Lower lobe of right lung (tissue), 2 donors: ENCODE data around the gene CACNA1F. TPM values are rescaled to one million over a fixed set of nuclear protein-coding genes. Genes with fewer than 3 reads are reported as not detected.

ENCODE experiments used
- ATAC-seq, 2 donors: fragments of 200-7000 bp; cut with Tn5 transposase; one replicate each; pipeline ENCODE4 v1.9.1; 2020 to 2022; ENCODE audit warnings: mild to moderate bottlenecking in 2 of 2, moderate library complexity in 2 of 2
- DNase-seq: peaks from one replicate; pipeline ENCODE4 v3.0.0-alpha.2; 2020
- H3K27ac ChIP-seq: fragments of 200-600 bp; one replicate; pipeline ENCODE4 v1.8.0; 2022
- H3K27me3 ChIP-seq: fragments of 200-600 bp; one replicate; pipeline ENCODE4 v1.8.0; 2022; ENCODE audit warnings: low read depth
- H3K36me3 ChIP-seq: fragments of 200-600 bp; one replicate; pipeline ENCODE4 v1.8.0; 2022; ENCODE audit warnings: mild to moderate bottlenecking
- H3K4me1 ChIP-seq: fragments of 200-600 bp; one replicate; pipeline ENCODE4 v1.8.0; 2022
- H3K4me3 ChIP-seq: fragments of 200-600 bp; one replicate; pipeline ENCODE4 v1.8.0; 2022; ENCODE audit warnings: mild to moderate bottlenecking
- H3K9me3 ChIP-seq: fragments of 200-600 bp; one replicate; pipeline ENCODE4 v1.8.0; 2022
- CTCF ChIP-seq: fragments of 200-600 bp; IDR thresholded peaks from one replicate; pipeline ENCODE4 v1.8.0; 2022; ENCODE audit warnings: antibody characterized with exemption, mild to moderate bottlenecking
- intact Hi-C: fragments of 100-400 bp; cut with DNase I; formaldehyde crosslinking; loops from one replicate; pipeline ENCODE4 v1.11.0; 2022
- total RNA-seq: library from RNA; stranded (reverse); fragmentation: NEBNext Ultra II Directional; extraction: Animal tissue kit (Norgen Biotek cat#: 25700); gene quantifications from one replicate; pipeline ENCODE4 v1.2.1, GENCODE V29; 2021
- donor health status: DM: no; HTN: yes; CAD: no; lungs with severe emphysema.

Gene CACNA1F
- total RNA-seq, 1 donor from 2014 or later: 1.4 TPM

- Histone ChIP-seq H3K27me3 (no peaks in the 10 kb centered on the region), H3K27ac (no peak overlapping the region), H3K4me3 (no peak overlapping the region), H3K4me1 (no peaks in the 10 kb centered on the region), H3K9me3 (no peaks in the 10 kb centered on the region), H3K36me3 (no peaks in the 10 kb centered on the region)
- ATAC-seq (no peak), DNase-seq (no peak)
- intact Hi-C loops: no loop called here
- no peak for TF ChIP-seq CTCF
Measured at GRCh38 chrX:49209434-49210251, 23.5 kb downstream of the CACNA1F start.

GRCh38 chrX:49208399-49208798, 24.7 kb downstream of the CACNA1F start:
- DNase-seq (no peak), ATAC-seq (no peak)
- Histone ChIP-seq H3K36me3 (no peaks in the 10 kb centered on the region), H3K4me1 (no peaks in the 10 kb centered on the region), H3K4me3 (no peak overlapping the region), H3K27ac (no peak overlapping the region), H3K9me3 (no peaks in the 10 kb centered on the region), H3K27me3 (no peaks in the 10 kb centered on the region)
- intact Hi-C loops: no loop called here
- TF ChIP-seq CTCF: no peak

GRCh38 chrX:49206543-49206942, 26.6 kb downstream of the CACNA1F start:
- no peaks in the 10 kb centered on the region for H3K4me1 ChIP-seq
- ATAC-seq (no peak), DNase-seq (no peak)
- no peak overlapping the region for H3K4me3 ChIP-seq
- H3K36me3 ChIP-seq: no peaks in the 10 kb centered on the region
- no peaks in the 10 kb centered on the region for H3K27me3 ChIP-seq
- TF ChIP-seq CTCF: no peak
- intact Hi-C loops: no loop called here
- no peak overlapping the region for H3K27ac ChIP-seq
- no peaks in the 10 kb centered on the region for H3K9me3 ChIP-seq

- Histone ChIP-seq H3K36me3 (no peaks in the 10 kb centered on the region), H3K9me3 (no peaks in the 10 kb centered on the region), H3K27ac (no peak overlapping the region), H3K4me1 (no peaks in the 10 kb centered on the region), H3K4me3 (no peak overlapping the region), H3K27me3 (no peaks in the 10 kb centered on the region)
- no peak for DNase-seq
- intact Hi-C loops: no loop called here
- no peak for ATAC-seq
- TF ChIP-seq CTCF: no peak
Measured at GRCh38 chrX:49205443-49205842, 27.7 kb downstream of the CACNA1F start.

GRCh38 chrX:49204709-49205108, 28.4 kb downstream of the CACNA1F start:
- Histone ChIP-seq H3K27ac (no peak overlapping the region), H3K36me3 (no peaks in the 10 kb centered on the region), H3K4me3 (no peak overlapping the region), H3K9me3 (no peaks in the 10 kb centered on the region), H3K4me1 (no peaks in the 10 kb centered on the region), H3K27me3 (no peaks in the 10 kb centered on the region)
- ATAC-seq (no peak), DNase-seq (no peak)
- TF ChIP-seq CTCF: no peak
- intact Hi-C loops: no loop called here
